Parathyroid adenoma (tissue), 2 donors: ENCODE data around the gene ATP6V0E2.
"Not testable (repeated sequence)": the region's sequence is repeated elsewhere in the genome, so short reads cannot be mapped to it uniquely, and the experiment has no call there.

Source experiments
- H2AFZ ChIP-seq: fragments of 300-600 bp; sonication (generic); one replicate; pipeline ENCODE4 v1.7.0; 2017; ENCODE audit warnings: antibody characterized with exemption, mild to moderate bottlenecking
- H3K27ac ChIP-seq: fragments of 300-600 bp; sonication (generic); one replicate; pipeline ENCODE4 v1.7.0; 2017
- H3K27me3 ChIP-seq: fragments of 300-600 bp; sonication (generic); one replicate; pipeline ENCODE4 v1.7.0; 2017; ENCODE audit warnings: low read length; ENCODE audit not compliant: control insufficient read depth, insufficient read depth
- H3K36me3 ChIP-seq: fragments of 300-600 bp; sonication (generic); one replicate; pipeline ENCODE4 v1.7.0; 2017; ENCODE audit warnings: low read length; ENCODE audit not compliant: control insufficient read depth, insufficient read depth
- H3K4me1 ChIP-seq: fragments of 300-600 bp; sonication (generic); one replicate; pipeline ENCODE4 v1.7.0; 2017; ENCODE audit warnings: control low read depth
- H3K4me2 ChIP-seq: fragments of 300-600 bp; sonication (generic); one replicate; pipeline ENCODE4 v1.7.0; 2017; ENCODE audit warnings: low read length
- H3K4me3 ChIP-seq: fragments of 300-600 bp; sonication (generic); one replicate; pipeline ENCODE4 v1.7.0; 2017; ENCODE audit warnings: low read depth, low read length
- H3K79me2 ChIP-seq: fragments of 300-600 bp; sonication (generic); one replicate; pipeline ENCODE4 v1.7.0; 2017; ENCODE audit warnings: control low read depth
- H3K9ac ChIP-seq: fragments of 300-600 bp; sonication (generic); one replicate; pipeline ENCODE4 v1.7.0; 2017; ENCODE audit warnings: mild to moderate bottlenecking
- H3K9me3 ChIP-seq: fragments of 300-600 bp; sonication (generic); one replicate; pipeline ENCODE4 v1.7.0; 2017; ENCODE audit warnings: low read length; ENCODE audit not compliant: control insufficient read depth
- CTCF ChIP-seq: fragments of 300-600 bp; sonication (generic); IDR thresholded peaks from one replicate; pipeline ENCODE4 v1.7.0; 2017; ENCODE audit warnings: antibody characterized with exemption, mild to moderate bottlenecking
- donor health status: primary hyperparathyroidism.

The ATP6V0E2 gene

GRCh38 chr7:149826344-149827088, 47.3 kb upstream of the ATP6V0E2 start:
- Histone ChIP-seq H3K9me3 (no peaks in the 10 kb centered on the region), H3K9ac (no peak overlapping the region)
- TF ChIP-seq CTCF = no peak

DNA sequence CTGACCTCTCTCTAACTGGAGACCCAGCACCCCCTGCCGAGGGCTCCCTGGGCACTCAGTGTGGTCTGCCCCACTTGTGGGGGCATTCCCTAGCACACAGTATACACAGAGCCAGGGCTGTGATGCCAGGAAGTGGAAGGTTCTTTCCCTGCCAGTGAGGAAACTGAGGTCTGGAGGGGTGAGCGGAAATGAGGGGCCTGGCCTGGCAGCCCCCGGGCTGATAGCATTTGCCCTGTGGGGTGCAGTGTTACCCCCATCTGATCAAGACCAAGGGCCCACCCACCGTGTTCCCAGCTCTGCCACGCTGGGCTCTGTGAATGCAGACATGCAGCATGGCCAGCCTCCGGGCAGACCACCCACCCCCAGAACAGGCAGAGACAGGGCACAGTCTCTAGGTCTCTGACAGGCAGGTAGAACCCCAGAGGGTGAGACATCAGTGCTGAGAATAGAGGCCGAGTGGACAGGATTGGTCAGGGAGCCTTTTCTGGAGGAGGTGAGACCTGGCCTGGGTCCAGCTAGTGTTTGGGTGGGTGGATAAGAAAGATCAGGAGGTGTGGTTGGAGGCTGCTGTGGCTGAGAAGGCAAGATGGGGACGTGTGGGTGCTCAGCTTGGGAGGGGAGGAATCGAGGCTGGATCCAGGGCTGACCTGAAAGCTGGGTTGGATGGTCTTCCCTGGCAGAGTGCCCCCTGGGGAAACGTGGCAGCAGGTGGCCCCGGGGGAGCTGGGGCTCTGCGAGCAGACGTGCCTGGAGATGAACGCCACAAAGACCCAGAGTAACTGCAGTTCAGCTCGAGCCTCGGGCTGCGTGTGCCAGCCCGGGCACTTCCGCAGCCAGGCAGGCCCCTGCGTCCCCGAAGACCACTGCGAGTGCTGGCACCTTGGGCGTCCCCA, 46.4 kb upstream of the ATP6V0E2 start:
- no peaks in the 10 kb centered on the region for H3K27me3 ChIP-seq
- no peaks in the 10 kb centered on the region for H3K79me2 ChIP-seq
- no peak overlapping the region for H2AFZ ChIP-seq
- no peak overlapping the region for H3K27ac ChIP-seq
- no peak overlapping the region for H3K4me2 ChIP-seq
- no peak for TF ChIP-seq CTCF
- no peaks in the 10 kb centered on the region for H3K36me3 ChIP-seq
- no peak overlapping the region for H3K4me3 ChIP-seq
- no peaks in the 10 kb centered on the region for H3K9me3 ChIP-seq
- no peaks in the 10 kb centered on the region for H3K4me1 ChIP-seq
- H3K9ac ChIP-seq = no peak overlapping the region

More at GRCh38 chr7:149826344-149827088, 47.3 kb upstream of the ATP6V0E2 start:
- Histone ChIP-seq H3K27me3 (no peaks in the 10 kb centered on the region), H3K4me2 (no peak overlapping the region), H3K4me1 (no peaks in the 10 kb centered on the region), H3K36me3 (no peaks in the 10 kb centered on the region), H3K4me3 (no peak overlapping the region), H2AFZ (no peak overlapping the region), H3K27ac (no peak overlapping the region), H3K79me2 (no peaks in the 10 kb centered on the region)

- no peak overlapping the region for H3K9ac ChIP-seq
- H3K79me2 ChIP-seq = no peaks in the 10 kb centered on the region
- no peaks in the 10 kb centered on the region for H3K27me3 ChIP-seq
- no peaks in the 10 kb centered on the region for H3K4me1 ChIP-seq
- H3K4me2 ChIP-seq = no peak overlapping the region
- no peaks in the 10 kb centered on the region for H3K36me3 ChIP-seq
- no peak for TF ChIP-seq CTCF
- no peak overlapping the region for H3K27ac ChIP-seq
- H2AFZ ChIP-seq = no peak overlapping the region
- H3K9me3 ChIP-seq = no peaks in the 10 kb centered on the region
- no peak overlapping the region for H3K4me3 ChIP-seq
Measured at GRCh38 chr7:149828357-149829309, 45.1 kb upstream of the ATP6V0E2 start.

DNA sequence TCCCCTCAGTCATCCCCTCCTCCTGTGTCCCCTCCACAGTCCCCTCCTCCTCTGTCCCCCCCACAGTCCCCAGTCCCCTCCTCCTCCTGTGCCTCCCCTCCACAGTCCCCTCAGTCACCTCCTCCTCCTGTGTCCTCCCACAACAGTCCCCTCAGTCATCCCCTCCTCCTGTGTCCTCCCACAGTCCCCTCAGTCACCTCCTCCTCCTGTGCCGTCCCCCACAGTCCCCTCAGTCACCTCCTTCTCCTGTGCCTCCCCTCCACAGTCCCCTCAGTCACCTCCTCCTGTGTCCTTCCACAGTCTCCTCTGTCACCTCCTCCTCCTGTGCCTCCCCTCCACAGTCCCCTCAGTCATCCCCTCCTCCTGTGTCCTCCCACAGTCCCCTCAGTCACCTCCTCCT, 43.2 kb upstream of the ATP6V0E2 start:
- not testable (repeated sequence) for H3K4me3 ChIP-seq, H3K9me3 ChIP-seq, H3K27me3 ChIP-seq, H3K4me1 ChIP-seq, H3K36me3 ChIP-seq, H3K4me2 ChIP-seq, H3K79me2 ChIP-seq, H3K27ac ChIP-seq, H3K9ac ChIP-seq, H2AFZ ChIP-seq
